ENCODE results near the gene STK11.
"Not testable (repeated sequence)": the region's sequence is repeated elsewhere in the genome, so short reads cannot be mapped to it uniquely, and the experiment has no call there.

DNA sequence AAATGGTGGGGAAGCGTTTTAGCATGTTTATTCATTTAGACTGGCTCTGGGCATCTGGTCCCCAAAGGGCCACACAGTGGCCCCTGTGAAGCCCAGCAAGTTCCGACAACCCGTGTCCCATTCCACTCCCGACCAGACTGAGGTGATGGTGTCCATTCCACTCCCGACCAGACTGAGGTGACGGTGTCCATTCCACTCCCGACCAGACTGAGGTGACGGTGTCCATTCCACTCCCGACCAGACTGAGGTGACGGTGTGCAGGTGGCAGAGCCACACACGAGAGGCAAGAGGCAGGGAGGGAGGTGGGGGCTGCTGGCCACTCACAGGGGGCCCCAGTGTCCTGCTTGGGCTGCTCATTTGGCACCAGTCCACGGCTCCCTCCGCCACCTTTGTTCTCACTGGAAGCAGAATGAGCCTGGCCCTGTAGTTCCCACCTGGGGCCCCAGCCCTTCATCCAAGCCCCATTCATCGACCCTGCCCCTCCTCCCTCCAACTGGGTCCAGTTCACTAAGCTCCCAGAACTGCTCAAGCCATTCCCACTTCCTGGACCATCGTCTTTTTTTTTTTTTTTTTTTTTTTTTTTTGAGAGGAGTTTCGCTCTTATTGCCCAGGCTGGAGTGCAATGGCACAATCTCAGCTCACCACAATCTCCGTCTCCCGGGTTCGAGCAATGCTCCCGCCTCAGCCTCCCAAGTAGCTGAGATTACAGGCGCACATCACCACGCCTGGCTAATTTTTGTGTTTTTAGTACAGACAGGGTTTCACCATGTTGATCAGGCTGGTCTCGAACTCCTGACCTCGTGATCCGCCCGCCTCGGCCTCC lies 40.9 kb downstream of the STK11 start:
- TF ChIP-seq, protein P1, sequence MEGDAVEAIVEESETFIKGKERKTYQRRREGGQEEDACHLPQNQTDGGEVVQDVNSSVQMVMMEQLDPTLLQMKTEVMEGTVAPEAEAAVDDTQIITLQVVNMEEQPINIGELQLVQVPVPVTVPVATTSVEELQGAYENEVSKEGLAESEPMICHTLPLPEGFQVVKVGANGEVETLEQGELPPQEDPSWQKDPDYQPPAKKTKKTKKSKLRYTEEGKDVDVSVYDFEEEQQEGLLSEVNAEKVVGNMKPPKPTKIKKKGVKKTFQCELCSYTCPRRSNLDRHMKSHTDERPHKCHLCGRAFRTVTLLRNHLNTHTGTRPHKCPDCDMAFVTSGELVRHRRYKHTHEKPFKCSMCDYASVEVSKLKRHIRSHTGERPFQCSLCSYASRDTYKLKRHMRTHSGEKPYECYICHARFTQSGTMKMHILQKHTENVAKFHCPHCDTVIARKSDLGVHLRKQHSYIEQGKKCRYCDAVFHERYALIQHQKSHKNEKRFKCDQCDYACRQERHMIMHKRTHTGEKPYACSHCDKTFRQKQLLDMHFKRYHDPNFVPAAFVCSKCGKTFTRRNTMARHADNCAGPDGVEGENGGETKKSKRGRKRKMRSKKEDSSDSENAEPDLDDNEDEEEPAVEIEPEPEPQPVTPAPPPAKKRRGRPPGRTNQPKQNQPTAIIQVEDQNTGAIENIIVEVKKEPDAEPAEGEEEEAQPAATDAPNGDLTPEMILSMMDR (IDR thresholded peaks at IDR 0.05): peak; percentile 24; the same call in 1 of the 2 replicates
- not testable (repeated sequence) for TF ChIP-seq ZFX (IDR thresholded peaks at IDR 0.05; ENCODE audit: borderline replicate concordance)

Data from 22Rv1 (cell line).